HEK293 (cell line): ENCODE data around the gene STMP1.
A peak's percentile ranks its signal among the peaks of the same experiment; 100 is the strongest.

ENCODE experiments used
- PBX3 ChIP-seq: sonication (generic); formaldehyde crosslinking; IDR thresholded peaks from 2 replicates; pipeline ENCODE4 v1.8.1; 2022; ENCODE audit warnings: mild to moderate bottlenecking, moderate library complexity, missing genetic modification reagents
- RBAK ChIP-seq: fragments of 450-650 bp; formaldehyde crosslinking; IDR thresholded peaks from 2 replicates; pipeline ENCODE4 v1.5.1; 2016; ENCODE audit warnings: missing biosample characterization, missing genetic modification characterization
- REST ChIP-seq: fragments of 450-650 bp; formaldehyde crosslinking; IDR thresholded peaks from 2 replicates; pipeline ENCODE4 v1.5.1; 2016; ENCODE audit warnings: missing biosample characterization, missing genetic modification characterization
- SETDB1 ChIP-seq: IDR thresholded peaks from one replicate; pipeline ENCODE4 v1.6.1; 2017; ENCODE audit warnings: mild to moderate bottlenecking, low read length, moderate library complexity, mixed read lengths; ENCODE audit not compliant: insufficient read length
- ZBTB10 ChIP-seq: fragments of 450-650 bp; formaldehyde crosslinking; IDR thresholded peaks from 2 replicates; pipeline ENCODE4 v1.5.1; 2016; ENCODE audit warnings: missing biosample characterization, missing genetic modification characterization
- ZBTB49 ChIP-seq: fragments of 450-650 bp; formaldehyde crosslinking; IDR thresholded peaks from 2 replicates; pipeline ENCODE4 v1.5.1; 2016; ENCODE audit warnings: missing biosample characterization, missing genetic modification characterization, low read depth
- ZFP3 ChIP-seq: fragments of 450-650 bp; formaldehyde crosslinking; IDR thresholded peaks from 2 replicates; pipeline ENCODE4 v1.5.1; 2016; ENCODE audit warnings: low read depth, missing biosample characterization, missing genetic modification characterization
- ZNF148 ChIP-seq: fragments of 450-650 bp; formaldehyde crosslinking; IDR thresholded peaks from 2 replicates; pipeline ENCODE4 v1.5.0; 2017; ENCODE audit warnings: missing biosample characterization, missing genetic modification characterization, borderline replicate concordance
- ZNF223 ChIP-seq: fragments of 450-650 bp; formaldehyde crosslinking; IDR thresholded peaks from 2 replicates; pipeline ENCODE4 v1.5.1; 2016; ENCODE audit warnings: missing biosample characterization, missing genetic modification characterization
- ZNF549 ChIP-seq: fragments of 450-650 bp; IDR thresholded peaks from 2 replicates; pipeline ENCODE4 v1.5.1; 2018; ENCODE audit warnings: missing biosample characterization, missing genetic modification characterization, mild to moderate bottlenecking, inconsistent platforms, moderate library complexity
- ZNF558 ChIP-seq: fragments of 450-650 bp; formaldehyde crosslinking; IDR thresholded peaks from 2 replicates; pipeline ENCODE4 v1.5.1; 2016; ENCODE audit warnings: missing biosample characterization, missing genetic modification characterization
- ZNF571 ChIP-seq: fragments of 450-650 bp; formaldehyde crosslinking; IDR thresholded peaks from 2 replicates; pipeline ENCODE4 v1.5.0; 2017; ENCODE audit warnings: missing biosample characterization, missing genetic modification characterization
- ZNF830 ChIP-seq: fragments of 450-650 bp; IDR thresholded peaks from 2 replicates; pipeline ENCODE4 v1.5.0; 2018; ENCODE audit warnings: missing biosample characterization, missing genetic modification characterization, low read depth, mild to moderate bottlenecking, moderate library complexity
- ZSCAN18 ChIP-seq: fragments of 450-650 bp; formaldehyde crosslinking; IDR thresholded peaks from 2 replicates; pipeline ENCODE4 v1.5.1; 2016; ENCODE audit warnings: missing biosample characterization, missing genetic modification characterization
- TF ChIP-seq, protein P1 (sequence below): fragments of 450-650 bp; formaldehyde crosslinking; IDR thresholded peaks from 2 replicates; pipeline ENCODE4 v1.5.1; 2016; ENCODE audit warnings: missing biosample characterization, missing genetic modification characterization
- TF ChIP-seq, protein P2 (sequence below): fragments of 450-650 bp; formaldehyde crosslinking; IDR thresholded peaks from 2 replicates; pipeline ENCODE4 v1.5.1; 2016; ENCODE audit warnings: missing biosample characterization, missing genetic modification characterization
- TF ChIP-seq, protein P3 (sequence below): fragments of 450-650 bp; formaldehyde crosslinking; IDR thresholded peaks from 2 replicates; pipeline ENCODE4 v1.5.1; 2017; ENCODE audit warnings: missing biosample characterization, missing genetic modification characterization

STMP1 gene

DNA sequence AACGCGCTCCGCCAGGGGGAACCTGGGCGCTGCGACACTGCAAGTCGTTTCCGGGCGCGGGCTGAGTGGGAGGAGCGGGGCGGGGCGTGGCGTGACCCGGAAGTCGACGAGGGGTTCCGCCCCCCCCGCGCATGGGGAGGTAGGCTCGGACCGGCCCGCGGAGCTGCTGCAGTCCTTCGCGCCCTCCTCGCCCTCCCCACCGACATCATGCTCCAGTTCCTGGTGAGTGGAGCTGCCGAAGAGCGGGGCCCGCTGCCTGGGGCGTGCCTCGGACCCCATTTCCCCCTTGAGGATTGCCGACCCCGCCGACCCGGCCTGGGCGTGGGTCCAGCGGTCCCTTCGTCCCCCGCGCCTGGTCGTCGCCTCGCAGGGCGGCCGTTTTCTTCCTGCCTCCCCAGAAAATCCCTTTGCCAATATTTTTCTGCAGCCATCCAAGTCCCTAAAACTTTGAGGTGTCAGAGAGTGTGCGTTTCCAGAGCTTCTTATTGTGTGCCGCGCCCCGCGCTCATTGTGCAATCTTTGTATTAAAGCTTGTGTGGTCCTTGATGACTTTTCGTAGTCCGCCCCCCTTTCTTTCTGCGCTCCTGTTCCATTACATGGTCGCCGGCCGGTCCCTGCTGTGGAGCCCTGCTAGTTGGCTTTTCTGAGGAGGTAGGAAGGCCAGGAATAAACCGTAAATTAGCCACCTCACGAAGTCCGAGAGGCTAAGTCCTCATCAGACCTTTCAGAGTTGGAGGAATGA, at the start of gene STMP1 (continued):
- TF ChIP-seq ZNF148 (no peak), ZBTB10 (tag by site-specific recombination) (peak; percentile 85), ZNF558 (no peak), PBX3 (CRISPR knock-in tag) (peak; percentile 45; the same call in 1 of the 2 replicates), ZNF571 (tag by site-specific recombination) (no peak), RBAK (no peak), ZFP3 (tag by site-specific recombination) (no peak), ZSCAN18 (no peak), ZNF549 (tag by site-specific recombination) (no peak), REST (tag by site-specific recombination) (no peak), SETDB1 (no peak), ZNF830 (tag by site-specific recombination) (no peak), ZNF223 (tag by site-specific recombination) (no peak), ZBTB49 (tag by site-specific recombination) (no peak)
- TF ChIP-seq, protein P1, sequence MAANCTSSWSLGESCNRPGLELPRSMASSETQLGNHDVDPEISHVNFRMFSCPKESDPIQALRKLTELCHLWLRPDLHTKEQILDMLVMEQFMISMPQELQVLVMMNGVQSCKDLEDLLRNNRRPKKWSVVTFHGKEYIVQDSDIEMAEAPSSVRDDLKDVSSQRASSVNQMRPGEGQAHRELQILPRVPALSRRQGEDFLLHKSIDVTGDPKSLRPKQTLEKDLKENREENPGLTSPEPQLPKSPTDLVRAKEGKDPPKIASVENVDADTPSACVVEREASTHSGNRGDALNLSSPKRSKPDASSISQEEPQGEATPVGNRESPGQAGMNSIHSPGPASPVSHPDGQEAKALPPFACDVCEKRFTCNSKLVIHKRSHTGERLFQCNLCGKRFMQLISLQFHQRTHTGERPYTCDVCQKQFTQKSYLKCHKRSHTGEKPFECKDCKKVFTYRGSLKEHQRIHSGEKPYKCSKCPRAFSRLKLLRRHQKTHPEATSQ (tag by site-specific recombination): peak; percentile 85
- TF ChIP-seq, protein P2, sequence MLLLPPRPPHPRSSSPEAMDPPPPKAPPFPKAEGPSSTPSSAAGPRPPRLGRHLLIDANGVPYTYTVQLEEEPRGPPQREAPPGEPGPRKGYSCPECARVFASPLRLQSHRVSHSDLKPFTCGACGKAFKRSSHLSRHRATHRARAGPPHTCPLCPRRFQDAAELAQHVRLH (tag by site-specific recombination): no peak; the same call in 1 of the 2 replicates
- TF ChIP-seq, protein P3, sequence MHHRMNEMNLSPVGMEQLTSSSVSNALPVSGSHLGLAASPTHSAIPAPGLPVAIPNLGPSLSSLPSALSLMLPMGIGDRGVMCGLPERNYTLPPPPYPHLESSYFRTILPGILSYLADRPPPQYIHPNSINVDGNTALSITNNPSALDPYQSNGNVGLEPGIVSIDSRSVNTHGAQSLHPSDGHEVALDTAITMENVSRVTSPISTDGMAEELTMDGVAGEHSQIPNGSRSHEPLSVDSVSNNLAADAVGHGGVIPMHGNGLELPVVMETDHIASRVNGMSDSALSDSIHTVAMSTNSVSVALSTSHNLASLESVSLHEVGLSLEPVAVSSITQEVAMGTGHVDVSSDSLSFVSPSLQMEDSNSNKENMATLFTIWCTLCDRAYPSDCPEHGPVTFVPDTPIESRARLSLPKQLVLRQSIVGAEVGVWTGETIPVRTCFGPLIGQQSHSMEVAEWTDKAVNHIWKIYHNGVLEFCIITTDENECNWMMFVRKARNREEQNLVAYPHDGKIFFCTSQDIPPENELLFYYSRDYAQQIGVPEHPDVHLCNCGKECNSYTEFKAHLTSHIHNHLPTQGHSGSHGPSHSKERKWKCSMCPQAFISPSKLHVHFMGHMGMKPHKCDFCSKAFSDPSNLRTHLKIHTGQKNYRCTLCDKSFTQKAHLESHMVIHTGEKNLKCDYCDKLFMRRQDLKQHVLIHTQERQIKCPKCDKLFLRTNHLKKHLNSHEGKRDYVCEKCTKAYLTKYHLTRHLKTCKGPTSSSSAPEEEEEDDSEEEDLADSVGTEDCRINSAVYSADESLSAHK (tag by site-specific recombination): no peak
